ENCODE measurements around the gene NUP35. TPM values are rescaled to one million over a fixed set of nuclear protein-coding genes. Genes with fewer than 3 reads are reported as not detected.
"Not testable (repeated sequence)": the region's sequence is repeated elsewhere in the genome, so short reads cannot be mapped to it uniquely, and the experiment has no call there.

NUP35 gene
- polyA plus RNA-seq, 1 donor = 13.9 TPM

GRCh38 chr2:183148955-183149354, 24.7 kb downstream of the NUP35 start:
- no peak for DNase-seq

GRCh38 chr2:183149489-183149888, 25.2 kb downstream of the NUP35 start:
- DNase-seq = peak; percentile 19

- DNase-seq = not testable (repeated sequence)
Observed at GRCh38 chr2:183152280-183152679, 28.0 kb downstream of the NUP35 start.

- no peak for DNase-seq
Observed at GRCh38 chr2:183153967-183154366, 29.7 kb downstream of the NUP35 start.

GRCh38 chr2:183154772-183155171, 30.5 kb downstream of the NUP35 start:
- DNase-seq = not testable (repeated sequence)

- DNase-seq = no peak
Observed at GRCh38 chr2:183157131-183157530, 32.9 kb downstream of the NUP35 start.

- no peak for DNase-seq
Observed at GRCh38 chr2:183162362-183162761, 38.1 kb downstream of the NUP35 start.

- no peak for DNase-seq
Observed at GRCh38 chr2:183163821-183164649, 39.8 kb downstream of the NUP35 start.

- no peak for DNase-seq
Observed at GRCh38 chr2:183164650-183165015, 40.4 kb downstream of the NUP35 start.

GRCh38 chr2:183166210-183166609, 42.0 kb downstream of the NUP35 start:
- DNase-seq = no peak

- DNase-seq = not testable (repeated sequence)
Observed at GRCh38 chr2:183166976-183167375, 42.7 kb downstream of the NUP35 start.

- DNase-seq = no peak
Observed at GRCh38 chr2:183172220-183172887, 48.1 kb downstream of the NUP35 start.

GRCh38 chr2:183179156-183179555, 54.9 kb downstream of the NUP35 start:
- no peak for DNase-seq

- no peak for DNase-seq
Observed at GRCh38 chr2:183185534-183185933, 61.3 kb downstream of the NUP35 start.

GRCh38 chr2:183186296-183186695, 62.1 kb downstream of the NUP35 start:
- no peak for DNase-seq

GRCh38 chr2:183186766-183187165, 62.5 kb downstream of the NUP35 start:
- DNase-seq = no peak

- no peak for DNase-seq
Observed at GRCh38 chr2:183192343-183192742, 68.1 kb downstream of the NUP35 start.

GRCh38 chr2:183193904-183194303, 69.7 kb downstream of the NUP35 start:
- no peak for DNase-seq

GRCh38 chr2:183195397-183195796, 71.2 kb downstream of the NUP35 start:
- DNase-seq = no peak

- DNase-seq = no peak
Observed at GRCh38 chr2:183195998-183196409, 71.8 kb downstream of the NUP35 start.

GRCh38 chr2:183204397-183204796, 80.2 kb downstream of the NUP35 start:
- DNase-seq = no peak

GRCh38 chr2:183207110-183207509, 82.9 kb downstream of the NUP35 start:
- DNase-seq = no peak

GRCh38 chr2:183209395-183210028, 85.3 kb downstream of the NUP35 start:
- no peak for DNase-seq

Data from hindlimb muscle (tissue), 1 donor.